Mesangial cell (primary cell): ENCODE data around the gene PRKRIP1. TPM values are rescaled to one million over a fixed set of nuclear protein-coding genes. Genes with fewer than 3 reads are reported as not detected.

Source experiments
- total RNA-seq: library from RNA; depleted of rRNA; stranded (reverse); fragments of >200 nt; gene quantifications from 2 replicates; pipeline ENCODE4 v1.2.3, GENCODE V29; 2015

PRKRIP1 gene
- 9.1 and 16.4 TPM in 2 replicates for total RNA-seq

GRCh38 chr7:102395873-102396709, at the start of gene PRKRIP1:
Gene PRKRIP1 (plus strand): TSS chr7:102396363. CDS start chr7:102396412, 49 bp downstream.

DNA sequence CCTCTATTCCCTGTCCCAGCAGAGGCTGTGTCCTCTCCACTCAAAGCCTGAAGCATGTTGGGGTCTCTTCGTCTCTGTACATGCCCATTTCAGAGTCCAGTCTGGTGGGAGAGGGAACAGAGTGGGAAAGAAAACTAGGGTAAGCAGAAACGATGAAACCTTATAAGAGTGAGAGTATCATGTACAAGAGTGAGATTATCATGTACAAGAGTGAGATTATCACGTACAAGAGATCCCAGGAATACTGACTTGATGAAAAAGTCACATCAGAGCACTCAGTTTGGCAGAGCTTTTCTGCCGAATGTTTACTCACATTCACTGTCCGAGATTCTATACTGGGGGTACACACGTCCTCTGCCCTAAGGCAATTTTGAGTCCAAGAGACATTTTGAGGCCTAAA, 39.8 kb upstream of the PRKRIP1 start, which contains the start of gene SPDYE6:
Gene SPDYE6 (minus strand): TSS at position 101 of the 400 bp plus-strand sequence. CDS start 421 bp downstream, outside the sequence.

DNA sequence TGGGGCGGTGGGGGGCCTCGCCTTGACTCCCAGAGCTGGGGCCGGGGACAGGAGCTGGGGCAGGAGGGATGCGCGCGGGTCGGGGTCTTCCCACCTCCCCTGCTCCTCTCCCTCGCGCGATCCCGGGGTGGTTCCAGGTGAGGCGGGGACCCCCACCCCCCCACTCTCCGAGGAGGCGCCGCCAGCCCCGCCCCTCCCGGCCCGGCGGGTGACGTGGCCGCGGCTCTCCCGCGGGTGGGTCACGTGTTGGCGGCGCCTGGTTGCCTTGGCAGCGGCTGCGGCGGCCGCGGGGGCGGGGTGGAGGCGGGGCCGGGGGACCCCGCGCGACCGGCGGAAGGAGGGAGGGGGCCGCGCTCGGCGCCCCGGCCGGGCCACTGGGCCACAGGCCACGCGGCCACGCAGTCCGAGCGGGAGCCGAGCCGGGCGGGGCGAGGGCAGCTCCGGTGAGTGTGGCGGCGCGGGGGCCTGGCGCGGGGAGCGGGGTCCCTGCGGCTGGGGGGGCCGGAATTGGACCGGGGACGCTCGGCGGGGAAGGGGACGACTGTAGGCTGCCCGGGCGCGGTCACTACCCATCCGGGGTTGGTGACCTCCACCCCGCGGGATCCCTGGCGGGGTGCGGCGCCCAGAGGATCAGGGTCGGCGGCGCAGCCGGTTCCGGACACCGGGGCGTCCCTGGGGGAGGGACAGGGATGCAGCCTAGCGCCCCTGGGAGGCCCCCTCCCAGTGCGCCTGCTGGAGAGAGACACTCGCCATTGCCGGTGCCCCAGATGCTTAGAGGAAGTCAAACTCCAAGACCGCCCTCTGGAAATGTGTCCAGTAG, 37.3 kb downstream of the PRKRIP1 start, which contains the start of gene ORAI2:
Gene ORAI2 (plus strand): TSS at position 357 of the 820 bp plus-strand sequence. CDS start 5,382 bp downstream, outside the sequence.

GRCh38 chr7:102464577-102465280, 68.6 kb downstream of the PRKRIP1 start, which contains the start of the genes ALKBH4 and LRWD1:
Gene ALKBH4 (minus strand): TSS chr7:102464863. CDS start chr7:102464836, 27 bp downstream.
Gene LRWD1 (plus strand): TSS chr7:102464984. CDS start chr7:102465081, 97 bp downstream.

Other genes starting within 250 kb of the PRKRIP1 start
- gene SH2B2, start 109.5 kb upstream of the PRKRIP1 start, total RNA-seq, result 3.6 and 4.1 TPM in 2 replicates
- gene SPDYE6, start 39.9 kb upstream of the PRKRIP1 start, total RNA-seq, result not detected in 2 replicates
- 60.6 and 61.8 TPM in 2 replicates for gene ORAI2, start 37.2 kb downstream of the PRKRIP1 start, total RNA-seq
- gene ALKBH4, start 68.5 kb downstream of the PRKRIP1 start, total RNA-seq, result 22.2 and 27.6 TPM in 2 replicates
- 28.1 and 32.8 TPM in 2 replicates for gene LRWD1, start 68.6 kb downstream of the PRKRIP1 start, total RNA-seq
- gene POLR2J, start 82.6 kb downstream of the PRKRIP1 start, total RNA-seq, result 50.3 and 62.1 TPM in 2 replicates
- gene RASA4B, start 121.4 kb downstream of the PRKRIP1 start, total RNA-seq, result 0.81 and 26.1 TPM in 2 replicates
- 0.98 and 10.5 TPM in 2 replicates for gene UPK3BL2, start 147.3 kb downstream of the PRKRIP1 start, total RNA-seq
- gene SPDYE2, start 154.9 kb downstream of the PRKRIP1 start, total RNA-seq, result not detected in 2 replicates
- gene POLR2J3, start 176.2 kb downstream of the PRKRIP1 start, total RNA-seq, result 6.8 and 51.0 TPM in 2 replicates
- gene RASA4, start 220.4 kb downstream of the PRKRIP1 start, total RNA-seq, result 3.4 and 16.2 TPM in 2 replicates
- 8.6 and 50.1 TPM in 2 replicates for gene UPK3BL1, start 246.4 kb downstream of the PRKRIP1 start, total RNA-seq